ENCODE measurements around the gene EIF2B5. TPM values are rescaled to one million over a fixed set of nuclear protein-coding genes. Genes with fewer than 3 reads are reported as not detected.

EIF2B5 gene
- polyA plus RNA-seq, 3 donors = 22.7 to 50.0 (median 24.1) TPM

DNA sequence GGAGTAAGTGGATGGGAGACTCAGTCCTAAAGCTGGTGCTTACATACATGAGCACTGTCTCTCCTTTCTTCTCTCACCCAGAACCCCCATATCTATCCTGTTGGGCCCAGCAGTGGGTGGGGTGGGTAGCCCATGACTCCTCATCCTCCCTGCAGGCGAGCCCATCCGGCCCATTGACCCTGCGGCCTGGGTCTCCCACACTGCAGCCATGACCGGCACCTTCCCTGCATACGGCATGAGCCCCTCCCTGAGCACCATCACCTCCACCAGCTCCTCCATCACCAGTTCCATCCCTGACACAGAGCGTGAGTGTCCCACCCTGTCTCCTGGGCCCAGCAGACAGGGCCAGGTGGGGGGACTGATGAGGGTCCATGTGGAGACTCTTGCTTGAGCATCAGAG lies 31.5 kb downstream of the EIF2B5 start:
- no peak overlapping the region for H3K4me3 ChIP-seq (replicated peaks in 1 of 3; ENCODE audit: low read depth in 2 of 3, low read length in 3 of 3)
- no peak overlapping the region for H2AFZ ChIP-seq (ENCODE audit: insufficient read depth, low read depth, low read length, poor library complexity, severe bottlenecking)
- H3K27ac Mint-ChIP-seq = no peak overlapping the region
- peaks cover 32% of the 10 kb centered on the region for H4K20me1 ChIP-seq (ENCODE audit: insufficient read depth, low read length)
- no peaks in the 10 kb centered on the region for H3K9me3 Mint-ChIP-seq
- no peaks in the 10 kb centered on the region for H3K4me1 ChIP-seq (ENCODE audit: control insufficient read depth in 1 of 2, insufficient read depth in 2 of 2, low read length in 2 of 2)
- DNase-seq = no peak
- H3K4me1 Mint-ChIP-seq = no peaks in the 10 kb centered on the region
- H3K4me3 Mint-ChIP-seq = no peak overlapping the region
- TF ChIP-seq, protein P1, sequence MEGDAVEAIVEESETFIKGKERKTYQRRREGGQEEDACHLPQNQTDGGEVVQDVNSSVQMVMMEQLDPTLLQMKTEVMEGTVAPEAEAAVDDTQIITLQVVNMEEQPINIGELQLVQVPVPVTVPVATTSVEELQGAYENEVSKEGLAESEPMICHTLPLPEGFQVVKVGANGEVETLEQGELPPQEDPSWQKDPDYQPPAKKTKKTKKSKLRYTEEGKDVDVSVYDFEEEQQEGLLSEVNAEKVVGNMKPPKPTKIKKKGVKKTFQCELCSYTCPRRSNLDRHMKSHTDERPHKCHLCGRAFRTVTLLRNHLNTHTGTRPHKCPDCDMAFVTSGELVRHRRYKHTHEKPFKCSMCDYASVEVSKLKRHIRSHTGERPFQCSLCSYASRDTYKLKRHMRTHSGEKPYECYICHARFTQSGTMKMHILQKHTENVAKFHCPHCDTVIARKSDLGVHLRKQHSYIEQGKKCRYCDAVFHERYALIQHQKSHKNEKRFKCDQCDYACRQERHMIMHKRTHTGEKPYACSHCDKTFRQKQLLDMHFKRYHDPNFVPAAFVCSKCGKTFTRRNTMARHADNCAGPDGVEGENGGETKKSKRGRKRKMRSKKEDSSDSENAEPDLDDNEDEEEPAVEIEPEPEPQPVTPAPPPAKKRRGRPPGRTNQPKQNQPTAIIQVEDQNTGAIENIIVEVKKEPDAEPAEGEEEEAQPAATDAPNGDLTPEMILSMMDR (IDR thresholded peaks at IDR 0.05) = no peak
- no peak overlapping the region for H3K27ac ChIP-seq (ENCODE audit: low read depth in 1 of 2, low read length in 2 of 2)
- H3K36me3 ChIP-seq (replicated peaks in 1 of 2; ENCODE audit: control insufficient read depth in 1 of 2, insufficient read depth in 2 of 2, low read length in 2 of 2) = peaks cover 80 to 94% of the 10 kb centered on the region in 2 donors
- H3K4me2 ChIP-seq (replicated peaks; ENCODE audit: extremely low read depth, low read length, poor library complexity, severe bottlenecking) = no peak overlapping the region
- H3K9me3 ChIP-seq (replicated peaks in 1 of 2; ENCODE audit: control insufficient read depth in 1 of 2, insufficient read depth in 1 of 2, low read length in 2 of 2) = no peaks in the 10 kb centered on the region
- intact Hi-C loops (cut with micrococcal nuclease) = no loop called here
- no peaks in the 10 kb centered on the region for H3K27me3 ChIP-seq (ENCODE audit: control insufficient read depth in 2 of 2, insufficient read depth in 2 of 2, low read length in 2 of 2)
- H3K27me3 Mint-ChIP-seq (ENCODE audit: low read depth in 3 of 3) = peaks cover 0 to 3% (median 0%) of the 10 kb centered on the region in 3 donors
- peaks cover 76 to 96% of the 10 kb centered on the region in 2 donors for H3K36me3 Mint-ChIP-seq
- H3K9ac ChIP-seq (ENCODE audit: insufficient read depth, low read length, poor library complexity, severe bottlenecking) = no peak overlapping the region
- WGBS (ENCODE audit: insufficient coverage) = 92% methylated on average over 4 of the region's 6 CpGs
- peaks cover 2% of the 10 kb centered on the region for H3K79me2 ChIP-seq (ENCODE audit: insufficient read depth, low read length)

DNA sequence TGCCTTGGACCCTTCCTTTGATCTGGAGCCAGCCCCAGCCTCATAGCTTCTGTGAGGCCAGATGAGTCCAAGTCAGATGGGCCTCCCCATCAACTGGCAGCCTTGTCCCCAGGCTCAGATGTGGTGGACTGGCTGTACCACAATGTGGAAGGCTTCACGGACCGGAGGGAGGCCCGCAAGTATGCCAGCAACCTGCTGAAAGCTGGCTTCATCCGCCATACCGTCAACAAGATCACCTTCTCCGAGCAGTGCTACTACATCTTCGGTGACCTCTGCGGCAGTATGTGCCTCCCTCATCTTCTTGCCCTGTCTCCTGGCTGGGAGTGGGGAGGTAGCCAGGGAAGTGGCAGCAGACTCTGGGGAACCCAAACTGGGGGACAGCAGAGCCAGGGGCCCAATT lies 32.6 kb downstream of the EIF2B5 start:
- Histone ChIP-seq H3K27ac (ENCODE audit: low read depth in 1 of 2, low read length in 2 of 2) (no peak overlapping the region), H2AFZ (ENCODE audit: insufficient read depth, low read depth, low read length, poor library complexity, severe bottlenecking) (no peak overlapping the region), H3K27me3 (ENCODE audit: control insufficient read depth in 2 of 2, insufficient read depth in 2 of 2, low read length in 2 of 2) (no peaks in the 10 kb centered on the region), H3K9ac (ENCODE audit: insufficient read depth, low read length, poor library complexity, severe bottlenecking) (no peak overlapping the region), H4K20me1 (ENCODE audit: insufficient read depth, low read length) (peaks cover 21% of the 10 kb centered on the region), H3K9me3 (replicated peaks in 1 of 2; ENCODE audit: control insufficient read depth in 1 of 2, insufficient read depth in 1 of 2, low read length in 2 of 2) (no peaks in the 10 kb centered on the region), H3K4me1 (ENCODE audit: control insufficient read depth in 1 of 2, insufficient read depth in 2 of 2, low read length in 2 of 2) (no peaks in the 10 kb centered on the region), H3K4me2 (replicated peaks; ENCODE audit: extremely low read depth, low read length, poor library complexity, severe bottlenecking) (no peak overlapping the region), H3K79me2 (ENCODE audit: insufficient read depth, low read length) (no peaks in the 10 kb centered on the region), H3K36me3 (replicated peaks in 1 of 2; ENCODE audit: control insufficient read depth in 1 of 2, insufficient read depth in 2 of 2, low read length in 2 of 2) (peaks cover 82 to 100% of the 10 kb centered on the region in 2 donors), H3K4me3 (replicated peaks in 1 of 3; ENCODE audit: low read depth in 2 of 3, low read length in 3 of 3) (no peak overlapping the region)
- intact Hi-C loops (cut with micrococcal nuclease) = no loop called here
- Mint-ChIP-seq H3K4me1 (no peaks in the 10 kb centered on the region), H3K27ac (no peak overlapping the region), H3K36me3 (peaks cover 80 to 94% of the 10 kb centered on the region in 2 donors), H3K4me3 (no peak overlapping the region), H3K9me3 (no peaks in the 10 kb centered on the region), H3K27me3 (ENCODE audit: low read depth in 3 of 3) (peaks cover 0 to 3% (median 3%) of the 10 kb centered on the region in 3 donors)
- TF ChIP-seq, protein P1 (IDR thresholded peaks at IDR 0.05) = no peak
- WGBS (ENCODE audit: insufficient coverage) = 99% methylated on average over 7 of the region's 8 CpGs
- DNase-seq = no peak
